ENCODE results near the gene ZNF460. TPM values are rescaled to one million over a fixed set of nuclear protein-coding genes. Genes with fewer than 3 reads are reported as not detected.
A peak's percentile ranks its signal among the peaks of the same experiment; 100 is the strongest.

ZNF460 gene
- total and polyA plus RNA-seq, 2 of the 13 experiments (the other 11 are each of a cell fraction or from before 2014, with no cell fraction given), result 14.5 to 44.8 TPM

- TF ChIP-seq MAFG (CRISPR knock-in tag; IDR thresholded peaks at IDR 0.05), result no peak
- TF ChIP-seq BHLHE40 (IDR thresholded peaks at IDR 0.05; ENCODE audit: low read length), result peak; percentile 81
- TF ChIP-seq ZNF788 (CRISPR knock-in tag; IDR thresholded peaks at IDR 0.05; ENCODE audit: borderline replicate concordance), result peak; percentile 64; the same call in 1 of the 2 replicates
- no peak for TF ChIP-seq RBFOX2 (IDR thresholded peaks at IDR 0.05; ENCODE audit: low read depth, low read length)
- TF ChIP-seq THAP8 (CRISPR knock-in tag; IDR thresholded peaks at IDR 0.05; ENCODE audit: borderline replicate concordance), result no peak
- no peak for TF ChIP-seq RFX3 (CRISPR knock-in tag; IDR thresholded peaks at IDR 0.05)
- TF ChIP-seq ZBTB42 (CRISPR knock-in tag; IDR thresholded peaks at IDR 0.05), result 0 out of 2 replicates have a peak, but pooled peaks have one; percentile 14
- no peak; the same call in 1 of the 2 replicates for TF ChIP-seq ZFP91 (CRISPR knock-in tag; IDR thresholded peaks at IDR 0.05; ENCODE audit: borderline replicate concordance)
- no peak for TF ChIP-seq TRIM24 (CRISPR knock-in tag; IDR thresholded peaks at IDR 0.05)
- no peak for TF ChIP-seq ZNF180 (CRISPR knock-in tag; IDR thresholded peaks at IDR 0.05; ENCODE audit: borderline replicate concordance, low read depth)
- TF ChIP-seq ZNF580 (CRISPR knock-in tag; IDR thresholded peaks at IDR 0.05; ENCODE audit: borderline replicate concordance, low read depth), result peak; percentile 92
- TF ChIP-seq ZNF264 (CRISPR knock-in tag; IDR thresholded peaks at IDR 0.05), result peak; percentile 86
- peak; percentile 65 for TF ChIP-seq HIVEP1 (CRISPR knock-in tag; IDR thresholded peaks at IDR 0.05)
- no peak for TF ChIP-seq IRF1 (CRISPR knock-in tag; IDR thresholded peaks at IDR 0.05; ENCODE audit: low read depth)
- TF ChIP-seq LCORL (IDR thresholded peaks at IDR 0.05), result no peak
- no peak for TF ChIP-seq LCORL (CRISPR knock-in tag; IDR thresholded peaks at IDR 0.05)
- no peak for TF ChIP-seq ZNF597 (CRISPR knock-in tag; IDR thresholded peaks at IDR 0.05)
- TF ChIP-seq SIN3B (IDR thresholded peaks at IDR 0.05; ENCODE audit: low read length), result no peak
- peak; percentile 69 for TF ChIP-seq GABPA (IDR thresholded peaks at IDR 0.05; ENCODE audit: low read depth, low read length)
- peak; percentile 85 for TF ChIP-seq GABPA (CRISPR knock-in tag; IDR thresholded peaks at IDR 0.05; ENCODE audit: low read depth)
- TF ChIP-seq ZNF687 (CRISPR knock-in tag; IDR thresholded peaks at IDR 0.05), result peak; percentile 90; the same call in 1 of the 2 replicates
- no peak for TF ChIP-seq KAT2B (IDR thresholded peaks at IDR 0.05; ENCODE audit: borderline replicate concordance, low read depth, low read length)
Measured at GRCh38 chr19:57279418-57280164, 694 bp upstream of the ZNF460 start (continued).
